Cerebellar cortex (tissue), 1 donor: Measurements from ENCODE around the gene ADAMTS2.

ENCODE experiments used
- DNase-seq: peaks from one replicate; pipeline ENCODE4 v3.0.0-alpha.2; 2015; ENCODE audit warnings: low spot score

ADAMTS2 gene

GRCh38 chr5:179194201-179194910 is 150.9 kb downstream of the ADAMTS2 start:
- no peak for DNase-seq

DNA sequence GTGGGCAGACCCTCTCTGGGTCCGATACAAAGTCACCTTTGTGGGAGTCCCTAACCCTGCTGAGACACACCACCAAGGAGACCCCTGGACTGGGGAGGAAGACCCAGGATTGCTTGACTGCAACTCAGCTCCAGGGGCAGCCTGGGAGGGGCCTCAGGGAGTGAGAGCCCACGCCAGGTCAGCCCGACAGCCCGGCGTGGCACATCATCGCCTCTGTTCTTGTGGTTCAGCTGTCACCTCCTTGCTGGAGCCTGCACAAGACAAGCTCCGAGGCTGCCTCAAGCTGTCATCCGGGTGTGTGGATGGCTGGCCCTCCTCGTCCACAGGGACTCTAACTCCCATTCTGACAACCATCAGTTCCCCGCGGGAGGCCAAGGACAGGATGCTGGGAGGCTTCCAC is 151.5 kb downstream of the ADAMTS2 start:
- DNase-seq: no peak

GRCh38 chr5:179192891-179193470 is 152.3 kb downstream of the ADAMTS2 start:
- DNase-seq: peak; percentile 6

DNA sequence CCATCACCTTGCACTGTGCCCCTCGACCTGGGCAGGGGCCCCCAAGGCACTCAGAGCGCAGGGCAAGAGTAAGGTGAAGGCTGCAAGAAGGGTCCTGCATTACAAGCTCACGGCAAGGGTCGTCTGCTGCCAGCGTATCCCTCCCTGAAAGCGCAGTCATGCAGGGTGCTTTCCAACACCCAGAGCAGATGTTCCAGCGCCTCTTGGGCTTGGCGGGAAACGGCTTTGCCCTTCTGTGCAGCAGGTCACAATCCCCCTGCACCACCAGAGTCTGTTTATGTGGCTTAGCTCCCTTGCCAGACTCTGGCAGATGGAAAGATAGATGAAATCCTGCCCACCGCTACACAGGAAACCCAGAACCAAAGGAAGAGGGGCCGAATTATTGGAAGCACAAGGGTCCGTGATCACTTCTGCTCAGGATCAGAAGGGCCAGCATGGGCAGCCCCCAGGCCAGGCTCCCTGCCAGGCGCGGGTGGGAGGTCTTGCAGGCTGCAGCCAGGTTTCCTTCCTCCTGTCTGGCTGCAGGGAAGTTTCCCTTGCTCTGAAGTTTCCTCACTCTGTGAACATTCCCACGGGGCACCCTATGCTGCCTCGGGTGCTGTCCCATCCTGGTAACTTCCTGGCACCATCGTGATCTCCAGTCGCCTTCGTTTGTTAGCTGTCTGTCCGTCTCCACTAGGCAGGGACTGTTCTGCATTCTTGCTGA is 152.9 kb downstream of the ADAMTS2 start:
- no peak for DNase-seq

- no peak for DNase-seq
Measured at GRCh38 chr5:179191506-179192184, 153.6 kb downstream of the ADAMTS2 start.

DNA sequence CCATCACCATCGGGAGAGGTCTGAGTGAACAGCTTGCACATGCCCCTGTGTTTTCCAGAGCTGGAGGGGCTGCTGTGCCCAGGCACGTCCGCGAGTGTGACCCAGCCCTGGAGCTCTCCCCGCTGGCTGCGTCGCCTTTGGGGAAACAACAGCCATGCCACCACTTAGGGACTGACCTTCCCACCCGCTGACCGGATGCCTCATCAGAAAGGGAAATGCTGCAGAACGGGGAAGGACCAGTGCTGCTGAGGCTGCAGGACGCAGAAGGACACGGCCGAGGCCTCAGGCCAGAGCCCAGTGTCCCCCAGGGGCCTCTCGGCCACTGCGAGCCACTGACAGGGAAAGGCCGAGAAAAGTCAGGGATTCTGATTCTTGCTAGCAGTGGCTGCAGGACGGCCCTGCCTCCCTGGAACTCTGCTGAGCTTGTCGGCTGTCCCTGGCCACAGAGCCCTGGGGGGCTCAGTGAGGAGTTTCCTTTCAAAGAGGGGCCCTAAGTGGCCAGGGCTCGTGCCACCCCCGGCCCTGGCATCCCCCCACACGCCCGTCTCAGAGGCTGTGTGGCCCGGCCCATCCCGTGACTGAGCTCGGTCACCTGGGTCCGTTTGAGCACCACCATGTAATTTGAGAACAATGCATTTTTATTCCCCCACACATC is 154.3 kb downstream of the ADAMTS2 start:
- no peak for DNase-seq

DNA sequence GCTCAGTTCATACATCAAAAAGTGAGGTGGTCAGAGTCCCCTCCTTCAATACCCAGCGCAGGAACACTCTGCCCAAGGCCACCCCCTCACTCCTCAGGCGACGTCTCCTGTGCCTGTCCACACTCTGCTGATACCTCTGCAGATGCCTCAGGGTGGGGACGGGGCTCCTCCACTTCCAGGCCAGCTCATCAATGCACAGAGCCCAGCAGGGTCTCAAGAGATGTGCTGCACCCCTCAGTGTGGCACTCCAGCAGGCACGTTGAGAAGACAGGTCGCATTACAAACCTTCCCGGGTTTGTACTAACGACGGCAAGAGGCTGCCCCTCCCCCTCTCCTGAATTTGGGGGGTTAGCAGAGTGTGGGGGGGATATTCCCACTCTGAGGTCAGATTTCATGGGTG is 156.6 kb downstream of the ADAMTS2 start:
- DNase-seq: no peak

GRCh38 chr5:179187681-179188575 is 157.3 kb downstream of the ADAMTS2 start:
- no peak for DNase-seq

GRCh38 chr5:179187229-179187678 is 158.0 kb downstream of the ADAMTS2 start:
- DNase-seq: no peak

- no peak for DNase-seq
Measured at GRCh38 chr5:179186801-179187200, 158.5 kb downstream of the ADAMTS2 start.

GRCh38 chr5:179185941-179186411 is 159.3 kb downstream of the ADAMTS2 start:
- no peak for DNase-seq

DNA sequence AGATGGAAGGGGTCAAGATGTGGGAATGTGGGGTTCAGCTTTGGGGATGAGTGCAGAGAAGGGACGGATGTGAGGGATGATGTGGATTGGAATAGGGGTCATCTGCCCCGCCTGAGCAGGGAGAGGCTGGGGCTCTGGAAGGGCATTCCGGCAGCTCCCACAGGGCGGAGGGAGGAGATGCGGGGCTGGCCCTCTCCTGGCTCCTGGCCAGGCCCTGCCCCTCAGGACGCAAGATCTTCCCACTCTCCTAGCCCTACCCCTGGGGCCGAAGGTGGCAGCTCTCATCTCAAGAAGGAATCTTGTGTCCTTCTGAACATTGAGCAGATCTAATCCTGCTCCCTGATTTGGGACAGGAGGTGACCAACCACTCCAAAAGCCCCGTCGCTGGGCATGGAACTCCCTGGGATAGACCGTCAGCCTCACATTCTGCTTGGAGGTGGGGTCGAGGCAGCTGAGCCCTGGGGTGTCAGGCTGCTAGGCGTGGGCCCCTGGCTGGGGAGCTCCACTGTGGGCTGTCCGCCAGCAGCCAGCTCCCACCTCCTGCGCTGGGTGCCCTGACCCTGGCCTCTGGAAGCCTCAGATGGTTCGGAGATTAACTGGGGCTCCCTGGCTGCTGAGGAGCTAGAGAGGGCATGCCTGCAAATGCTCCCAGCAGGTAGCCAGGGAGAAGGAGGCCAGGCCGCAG is 159.9 kb downstream of the ADAMTS2 start:
- DNase-seq: no peak

DNA sequence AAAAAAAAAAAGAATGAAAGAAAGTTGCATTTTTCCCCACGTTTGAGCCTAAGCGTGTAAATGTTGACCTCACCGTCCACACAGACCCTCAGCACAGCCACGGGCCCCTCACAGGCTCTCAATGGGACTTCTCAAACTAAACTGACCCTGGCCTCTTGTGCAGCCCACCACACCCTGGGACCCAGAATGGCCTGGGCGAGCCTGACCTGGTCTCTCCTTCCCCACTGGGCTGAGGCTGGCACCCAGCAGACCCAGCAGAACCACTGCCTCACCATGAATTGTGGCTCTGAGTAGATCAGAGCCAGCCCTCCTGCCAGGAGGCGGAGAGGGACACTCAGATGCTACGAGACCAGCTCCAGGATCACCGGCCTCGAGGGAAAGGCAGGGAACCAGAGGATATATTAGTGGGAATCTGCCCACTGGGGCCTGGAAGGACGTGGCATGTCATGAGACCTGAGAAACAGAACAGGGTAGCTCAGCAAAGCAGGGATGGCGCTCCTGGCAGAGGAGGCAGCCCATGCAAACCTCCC is 160.7 kb downstream of the ADAMTS2 start:
- no peak for DNase-seq

- no peak for DNase-seq
Measured at GRCh38 chr5:179183481-179183880, 161.8 kb downstream of the ADAMTS2 start.

GRCh38 chr5:179182601-179183000 is 162.7 kb downstream of the ADAMTS2 start:
- DNase-seq: no peak

GRCh38 chr5:179181988-179182387 is 163.3 kb downstream of the ADAMTS2 start:
- DNase-seq: no peak

- no peak for DNase-seq
Measured at GRCh38 chr5:179180921-179181645, 164.2 kb downstream of the ADAMTS2 start.

DNA sequence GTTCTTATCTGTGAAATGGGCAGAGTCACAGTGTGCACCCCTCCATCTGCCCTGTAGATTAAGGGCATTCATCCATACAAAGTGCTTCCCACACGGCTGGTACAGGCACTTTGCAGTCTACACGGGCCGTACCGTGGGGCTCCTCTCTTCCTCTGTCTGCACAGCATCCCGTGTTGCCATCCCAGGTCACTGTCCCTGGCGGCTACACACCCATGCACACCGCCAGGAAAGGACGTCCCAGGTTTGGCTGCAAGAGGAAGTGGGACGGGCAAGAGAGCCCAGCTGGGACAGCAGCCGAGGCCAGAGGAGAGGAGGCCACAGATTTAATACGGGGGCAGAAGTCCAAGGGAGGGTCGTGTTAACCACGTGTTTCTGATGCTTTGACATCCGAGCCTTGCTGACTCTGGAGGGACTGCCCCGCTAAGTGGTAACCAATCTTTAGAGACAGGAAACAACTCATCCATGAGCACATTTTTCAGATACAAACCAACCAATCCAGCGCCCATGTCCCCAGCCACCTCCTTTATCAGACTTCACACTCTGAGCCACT is 165.1 kb downstream of the ADAMTS2 start:
- DNase-seq: no peak
